ENCODE results near the gene PTPN6. TPM values are rescaled to one million over a fixed set of nuclear protein-coding genes. Genes with fewer than 3 reads are reported as not detected.

PTPN6 gene
- total and polyA plus RNA-seq, 9 of the 15 experiments (the other 6 are each of a cell fraction or from before 2014, with no cell fraction given): 1.5 to 5.1 (median 3.9) TPM

- TF ChIP-seq GATAD2A (IDR thresholded peaks at IDR 0.05): no peak
- no peak for TF ChIP-seq NBN (IDR thresholded peaks at IDR 0.05; ENCODE audit: low read depth)
- no peak for TF ChIP-seq SRSF7 (optimal IDR thresholded peaks at IDR 0.05; ENCODE audit: low read depth, low read length)
- TF ChIP-seq ZNF507 (tag; conservative IDR thresholded peaks at IDR 0.05): no peak
- TF ChIP-seq RBM17 (IDR thresholded peaks at IDR 0.05; ENCODE audit: borderline replicate concordance, low read depth, low read length): no peak
- TF ChIP-seq CREB3L1 (IDR thresholded peaks at IDR 0.05; ENCODE audit: borderline replicate concordance, low read depth): no peak
- no peak for TF ChIP-seq ZNF311 (CRISPR knock-in tag; IDR thresholded peaks at IDR 0.05)
- no peak for TF ChIP-seq SMAD2 (IDR thresholded peaks at IDR 0.05; ENCODE audit: low read depth, low read length)
- TF ChIP-seq FOS (IDR thresholded peaks at IDR 0.05; ENCODE audit: extremely low read depth, insufficient read length): no peak
- no peak for TF ChIP-seq BCLAF1 (IDR thresholded peaks at IDR 0.05; ENCODE audit: borderline replicate concordance in 1 of 2, control insufficient read depth in 1 of 2, low read depth in 2 of 2, low read length in 1 of 2)
- no peak for TF ChIP-seq GTF2A2 (tag; IDR thresholded peaks at IDR 0.05)
- no peak for TF ChIP-seq KLF1 (tag; IDR thresholded peaks at IDR 0.05)
- peak; percentile 30 to 96 (median 82); a peak in 5 of 6 replicates for TF ChIP-seq ZBTB11 (CRISPR knock-in tag; IDR thresholded peaks at IDR 0.05)
- TF ChIP-seq MCM5 (IDR thresholded peaks at IDR 0.05; ENCODE audit: low read depth): no peak
- TF ChIP-seq TEAD2 (tag; IDR thresholded peaks at IDR 0.05): no peak
- TF ChIP-seq POLR2A (conservative IDR thresholded peaks at IDR 0.05): peak; percentile 83
- TF ChIP-seq ZNF263 (CRISPR knock-in tag; IDR thresholded peaks at IDR 0.05; ENCODE audit: borderline replicate concordance): peak; percentile 95
- TF ChIP-seq NFIC (IDR thresholded peaks at IDR 0.05): peak; percentile 3; the same call in 1 of the 2 replicates
- TF ChIP-seq SIN3A (IDR thresholded peaks at IDR 0.05; ENCODE audit: borderline replicate concordance in 2 of 2, control insufficient read depth in 1 of 2, low read depth in 2 of 2, low read length in 2 of 2): no peak
- no peak for TF ChIP-seq ZZZ3 (IDR thresholded peaks at IDR 0.05)
- TF ChIP-seq CBX3 (IDR thresholded peaks at IDR 0.05; ENCODE audit: borderline replicate concordance in 1 of 2, low read length in 2 of 2): no peak
- TF ChIP-seq ZBTB17 (CRISPR knock-in tag; IDR thresholded peaks at IDR 0.05): no peak
Observed at GRCh38 chr12:6961695-6962284, 10.6 kb downstream of the PTPN6 start (continued).

All from K562 (cell line).